ENCODE measurements around the gene NPC1L1. TPM values are rescaled to one million over a fixed set of nuclear protein-coding genes. Genes with fewer than 3 reads are reported as not detected.
"Not testable (repeated sequence)": the region's sequence is repeated elsewhere in the genome, so short reads cannot be mapped to it uniquely, and the experiment has no call there.

Gene NPC1L1
- total and polyA plus RNA-seq, 2 experiments from 2014 or later: not detected

- Histone ChIP-seq H3K27me3 (no peaks in the 10 kb centered on the region), H3K4me3 (no peak overlapping the region), H3K4me1 (ENCODE audit: low read depth) (no peaks in the 10 kb centered on the region), H3K27ac (no peak overlapping the region), H3K36me3 (no peaks in the 10 kb centered on the region), H3K9me3 (ENCODE audit: low read depth) (no peaks in the 10 kb centered on the region)
- no peak for DNase-seq (ENCODE audit: low read depth in 1 of 2, low spot score in 1 of 2)
- TF ChIP-seq CTCF (IDR thresholded peaks at IDR 0.05; ENCODE audit: low read depth, low read length): no peak
Measured at GRCh38 chr7:44511863-44512468, 29.2 kb downstream of the NPC1L1 start.

- Histone ChIP-seq H3K4me1 (ENCODE audit: low read depth) (no peaks in the 10 kb centered on the region), H3K4me3 (no peak overlapping the region), H3K9me3 (ENCODE audit: low read depth) (no peaks in the 10 kb centered on the region), H3K36me3 (no peaks in the 10 kb centered on the region), H3K27ac (no peak overlapping the region), H3K27me3 (no peaks in the 10 kb centered on the region)
- no peak for TF ChIP-seq CTCF (IDR thresholded peaks at IDR 0.05; ENCODE audit: low read depth, low read length)
- DNase-seq (ENCODE audit: low read depth in 1 of 2, low spot score in 1 of 2): no peak
Measured at GRCh38 chr7:44511236-44511635, 29.9 kb downstream of the NPC1L1 start.

- no peak overlapping the region for H3K4me3 ChIP-seq
- H3K36me3 ChIP-seq: no peaks in the 10 kb centered on the region
- no peak for DNase-seq (ENCODE audit: low read depth in 1 of 2, low spot score in 1 of 2)
- no peak overlapping the region for H3K27ac ChIP-seq
- no peaks in the 10 kb centered on the region for H3K27me3 ChIP-seq
- no peak for TF ChIP-seq CTCF (IDR thresholded peaks at IDR 0.05; ENCODE audit: low read depth, low read length)
- H3K9me3 ChIP-seq (ENCODE audit: low read depth): no peaks in the 10 kb centered on the region
- no peaks in the 10 kb centered on the region for H3K4me1 ChIP-seq (ENCODE audit: low read depth)
Measured at GRCh38 chr7:44508328-44509030, 32.7 kb downstream of the NPC1L1 start.

- H3K4me3 ChIP-seq; H3K27ac ChIP-seq; DNase-seq (ENCODE audit: low read depth in 1 of 2, low spot score in 1 of 2); H3K36me3 ChIP-seq; H3K4me1 ChIP-seq (ENCODE audit: low read depth); H3K9me3 ChIP-seq (ENCODE audit: low read depth): not testable (repeated sequence)
- H3K27me3 ChIP-seq: peaks cover 13% of the 10 kb centered on the region
Measured at GRCh38 chr7:44506592-44507288, 34.4 kb downstream of the NPC1L1 start.

GRCh38 chr7:44505595-44505994 is 35.5 kb downstream of the NPC1L1 start:
- Histone ChIP-seq H3K27me3 (peaks cover 20% of the 10 kb centered on the region), H3K27ac (no peak overlapping the region), H3K4me1 (ENCODE audit: low read depth) (no peaks in the 10 kb centered on the region), H3K9me3 (ENCODE audit: low read depth) (no peaks in the 10 kb centered on the region), H3K4me3 (no peak overlapping the region), H3K36me3 (no peaks in the 10 kb centered on the region)
- no peak for DNase-seq (ENCODE audit: low read depth in 1 of 2, low spot score in 1 of 2)
- TF ChIP-seq CTCF (IDR thresholded peaks at IDR 0.05; ENCODE audit: low read depth, low read length): no peak
